HG03097 (cell line): ENCODE measurements around the gene ST6GALNAC4.

Source experiments
- ATAC-seq: cut with Tn5 transposase; IDR thresholded peaks from one replicate; pipeline ENCODE4 v1.9.1; 2021; ENCODE audit not compliant: unreplicated experiment, low FRiP score

ST6GALNAC4 gene

GRCh38 chr9:127947841-127948710 lies 31.2 kb upstream of the ST6GALNAC4 start:
- ATAC-seq, result no peak

GRCh38 chr9:127946728-127947127 lies 29.9 kb upstream of the ST6GALNAC4 start:
- no peak for ATAC-seq

GRCh38 chr9:127945942-127946341 lies 29.1 kb upstream of the ST6GALNAC4 start:
- no peak for ATAC-seq

- ATAC-seq, result no peak
These were observed 28.5 kb upstream of the ST6GALNAC4 start for GRCh38 chr9:127945338-127945737.

- no peak for ATAC-seq
These were observed 27.9 kb upstream of the ST6GALNAC4 start for GRCh38 chr9:127944586-127945218.

GRCh38 chr9:127943731-127944144 lies 26.9 kb upstream of the ST6GALNAC4 start:
- ATAC-seq, result peak; percentile 70

GRCh38 chr9:127943011-127943662 lies 26.3 kb upstream of the ST6GALNAC4 start:
- no peak for ATAC-seq

- no peak for ATAC-seq
These were observed 25.6 kb upstream of the ST6GALNAC4 start for GRCh38 chr9:127942216-127943010.

- ATAC-seq, result no peak
These were observed 25.0 kb upstream of the ST6GALNAC4 start for GRCh38 chr9:127941961-127942215.

- no peak for ATAC-seq
These were observed 24.5 kb upstream of the ST6GALNAC4 start for GRCh38 chr9:127941062-127941960.

GRCh38 chr9:127940593-127940992 lies 23.8 kb upstream of the ST6GALNAC4 start:
- no peak for ATAC-seq

- no peak for ATAC-seq
These were observed 21.5 kb upstream of the ST6GALNAC4 start for GRCh38 chr9:127938298-127938690.

GRCh38 chr9:127937388-127938297 lies 20.8 kb upstream of the ST6GALNAC4 start, which contains the start of gene DPM2:
Gene DPM2 (minus strand): TSS chr9:127937854. CDS start chr9:127937820, 34 bp downstream.
- peak; percentile 85 for ATAC-seq

- ATAC-seq, result no peak
These were observed 20.2 kb upstream of the ST6GALNAC4 start for GRCh38 chr9:127937056-127937387.

GRCh38 chr9:127936347-127936852 lies 19.6 kb upstream of the ST6GALNAC4 start:
- no peak for ATAC-seq

GRCh38 chr9:127935765-127936221 lies 19.0 kb upstream of the ST6GALNAC4 start:
- no peak for ATAC-seq

GRCh38 chr9:127934986-127935385 lies 18.1 kb upstream of the ST6GALNAC4 start:
- no peak for ATAC-seq

- no peak for ATAC-seq
These were observed 17.4 kb upstream of the ST6GALNAC4 start for GRCh38 chr9:127934248-127934647.
